Spleen (tissue), 7 donors: ENCODE results near the gene CHD2.

Source experiments
- CTCF ChIP-seq, 11 experiments: fragments of 200-600 bp in 7 of 11; fragments of 450-650 bp in 4 of 11; sonication (generic) in 4 of 11; IDR thresholded peaks in 8 of 11; conservative IDR thresholded peaks in 3 of 11; 1 replicate in 7 of 11; 2 replicates in 4 of 11; pipeline versions ENCODE4 v1.4.0 to v1.8.0; 2016 to 2021; ENCODE audit warnings: antibody characterized with exemption in 11 of 11, inconsistent platforms in 4 of 11, mild to moderate bottlenecking in 1 of 11
- POLR2A ChIP-seq, 3 donors: fragments of 450-650 bp; IDR thresholded peaks; one replicate each; pipeline ENCODE4 v1.5.1; 2017; ENCODE audit warnings: antibody characterized with exemption in 3 of 3, mild to moderate bottlenecking in 1 of 3
- POLR2AphosphoS5 ChIP-seq, 3 donors: sonication (generic); formaldehyde crosslinking; IDR thresholded peaks; one replicate each; pipeline ENCODE4 v1.5.1; 2017; ENCODE audit warnings: antibody characterized with exemption in 3 of 3
- donor health status: DM: no; HTN: no; CAD: no; lungs with moderate emphysema.
- donor health status: DM: no; HTN: no; CAD: no.
- donor health status: DM: no; HTN: no; CAD: no.

- peak in 1 of 3 donors; percentile 9 for TF ChIP-seq POLR2AphosphoS5 (IDR thresholded peaks at IDR 0.05)
- no peak for TF ChIP-seq CTCF (IDR thresholded peaks at IDR 0.05 in 8 of 11, conservative IDR thresholded peaks at IDR 0.05 in 3 of 11)
- no peak for TF ChIP-seq POLR2A (IDR thresholded peaks at IDR 0.05)
Observed at GRCh38 chr15:92908713-92909057, 8.6 kb downstream of the CHD2 start.
